ENCODE data around the gene FBXL15.

The FBXL15 gene

DNA sequence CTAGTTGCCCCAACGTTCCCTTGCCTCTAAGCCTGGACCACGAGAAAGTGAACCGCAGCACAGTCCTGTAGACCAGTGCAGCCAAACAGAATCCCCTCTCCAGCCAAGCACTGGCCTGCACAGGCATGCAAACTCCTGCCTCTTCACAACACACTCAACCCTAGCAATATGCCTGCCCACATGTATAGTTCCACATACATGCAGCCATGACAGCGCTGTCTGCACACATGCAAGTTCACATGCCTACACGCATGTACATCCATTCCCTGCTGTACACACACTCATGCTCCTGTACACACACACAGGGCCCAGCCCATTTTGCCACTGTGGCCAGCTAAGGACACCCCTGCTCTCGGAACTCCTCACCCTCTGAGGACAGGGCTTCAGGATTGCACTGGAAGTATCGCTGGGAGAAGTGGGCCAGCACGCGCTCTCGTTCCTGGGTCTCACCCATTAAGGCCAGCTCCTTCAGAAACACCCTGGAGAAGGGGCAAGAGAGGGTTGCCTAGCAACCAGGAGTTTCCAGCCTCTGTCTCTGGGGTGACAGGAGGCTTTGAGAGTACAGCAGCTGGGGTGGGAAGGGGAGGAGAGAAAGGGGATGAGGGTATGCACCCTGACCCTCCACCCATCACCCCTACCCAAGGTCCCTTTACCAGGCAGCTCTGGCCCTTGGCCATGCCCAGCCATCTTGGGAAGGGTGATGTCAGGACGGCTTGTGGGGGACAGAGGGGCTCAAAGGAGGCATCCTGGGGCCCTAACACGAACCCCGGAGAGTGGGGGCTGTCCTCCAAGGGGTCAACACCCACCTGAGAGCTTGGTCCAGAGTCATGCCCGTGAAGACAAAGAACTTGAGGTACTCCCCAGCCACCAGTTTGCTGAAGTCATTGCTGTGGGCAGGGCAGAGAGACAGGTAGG, 9.0 kb upstream of the FBXL15 start:
- no peak for DNase-seq

DNA sequence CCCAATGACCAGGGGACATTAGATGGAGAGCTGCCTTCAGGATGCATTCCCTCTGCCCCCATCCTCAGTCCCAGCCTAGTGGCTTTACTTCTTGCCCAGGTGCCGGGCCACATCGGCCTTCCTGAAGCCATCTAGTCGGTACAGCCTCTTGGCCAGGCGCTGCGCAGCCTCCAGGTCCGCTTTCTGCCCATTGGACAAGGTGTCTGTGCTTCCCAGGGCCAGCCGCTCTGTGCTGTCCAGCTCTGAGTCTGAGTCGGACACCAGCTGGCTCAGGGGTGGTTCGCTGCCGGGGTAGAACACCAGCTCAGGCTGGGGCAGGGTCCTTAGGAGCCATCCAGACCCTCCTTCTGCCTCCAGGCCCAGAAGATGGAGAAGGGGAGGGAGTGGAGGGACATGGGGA, 8.3 kb upstream of the FBXL15 start:
- DNase-seq, result no peak

DNA sequence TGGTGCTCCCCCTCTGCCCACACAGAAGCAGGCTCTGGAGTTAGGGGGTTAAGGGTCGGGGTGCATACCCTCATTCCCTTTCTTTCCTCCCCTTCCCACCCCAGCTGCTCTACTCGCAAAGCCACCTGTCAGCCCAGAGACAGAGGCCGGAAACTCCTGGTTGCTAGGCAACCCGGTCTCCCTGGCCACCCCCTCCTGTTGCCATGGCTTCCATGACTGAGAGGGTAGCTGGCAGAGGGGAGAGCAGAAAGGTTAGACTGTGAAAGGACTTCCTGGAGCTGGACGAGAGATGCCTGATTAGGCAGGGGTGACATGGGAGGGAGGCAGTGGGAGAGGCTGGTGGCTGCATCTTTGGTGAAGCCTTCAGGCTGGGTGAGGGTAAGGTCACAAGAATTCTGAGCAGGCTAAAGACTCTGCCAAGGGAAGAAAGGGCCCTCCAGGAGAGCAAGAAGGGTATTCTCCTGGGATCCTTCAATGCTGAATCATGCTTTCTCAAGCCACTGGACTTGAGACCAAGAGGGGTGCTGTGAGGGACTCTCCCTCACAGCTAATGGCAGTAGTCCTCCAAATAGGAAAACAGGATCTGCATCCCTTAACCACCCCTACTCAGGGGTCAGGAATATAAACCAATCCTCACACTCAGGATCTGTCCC, 7.5 kb upstream of the FBXL15 start:
- DNase-seq, result no peak

DNA sequence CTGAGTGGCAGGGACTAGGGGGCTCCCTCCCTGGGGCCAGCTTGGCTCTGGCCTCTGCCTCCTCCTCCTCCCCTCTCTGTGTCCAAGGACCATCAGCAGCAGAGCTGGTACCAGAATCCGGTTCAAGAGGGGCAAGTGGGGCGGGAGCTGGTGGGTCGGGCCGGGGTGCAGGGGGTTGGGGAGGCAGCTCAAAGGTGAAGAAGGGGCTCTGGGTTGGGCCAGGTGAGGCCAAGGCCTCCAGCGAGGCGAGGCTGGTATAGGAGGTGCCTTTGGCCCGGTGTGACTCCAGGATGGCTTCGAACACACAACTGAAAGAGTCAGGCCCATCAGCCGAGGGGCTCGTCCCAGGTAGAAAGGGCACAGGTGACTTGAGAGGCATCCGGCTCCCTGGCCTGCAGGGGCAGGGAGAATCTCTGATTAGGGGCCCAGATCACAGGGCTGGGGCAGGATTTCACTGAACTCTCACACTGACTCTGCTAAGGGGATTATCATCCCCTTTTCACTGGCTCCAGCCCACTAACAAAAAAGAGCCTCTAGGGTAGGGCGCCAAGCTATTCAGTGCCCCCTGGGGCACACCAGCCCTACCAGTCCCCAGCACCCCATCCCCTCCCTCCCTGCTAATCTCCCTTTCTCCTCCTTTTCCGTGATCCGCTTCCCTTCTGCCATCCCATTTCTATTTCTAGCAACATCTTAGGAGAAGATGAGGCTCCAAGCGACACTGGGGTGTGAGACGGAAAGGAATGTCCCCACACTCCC, 6.7 kb upstream of the FBXL15 start:
- no peak for DNase-seq

DNA sequence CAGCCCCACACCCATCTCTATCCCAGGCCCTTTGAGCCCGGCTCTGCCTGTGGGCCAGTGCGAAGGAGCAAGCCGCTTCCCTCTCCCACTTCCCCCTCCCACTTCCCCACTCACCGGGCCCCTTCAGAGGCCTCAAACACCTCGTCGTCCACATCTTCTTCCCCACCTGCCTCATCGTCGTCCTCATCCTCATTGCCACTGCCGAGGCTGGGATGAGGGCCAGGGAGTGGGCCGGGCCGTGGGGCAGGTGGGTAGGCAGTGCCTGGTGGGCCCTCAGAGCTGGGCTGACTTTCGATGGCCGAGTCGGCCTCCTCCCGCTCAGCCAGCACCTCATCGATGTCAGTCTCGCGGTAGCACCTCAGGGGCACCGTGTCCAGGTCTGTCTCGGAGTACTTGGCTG, 5.9 kb upstream of the FBXL15 start:
- DNase-seq, result no peak

DNA sequence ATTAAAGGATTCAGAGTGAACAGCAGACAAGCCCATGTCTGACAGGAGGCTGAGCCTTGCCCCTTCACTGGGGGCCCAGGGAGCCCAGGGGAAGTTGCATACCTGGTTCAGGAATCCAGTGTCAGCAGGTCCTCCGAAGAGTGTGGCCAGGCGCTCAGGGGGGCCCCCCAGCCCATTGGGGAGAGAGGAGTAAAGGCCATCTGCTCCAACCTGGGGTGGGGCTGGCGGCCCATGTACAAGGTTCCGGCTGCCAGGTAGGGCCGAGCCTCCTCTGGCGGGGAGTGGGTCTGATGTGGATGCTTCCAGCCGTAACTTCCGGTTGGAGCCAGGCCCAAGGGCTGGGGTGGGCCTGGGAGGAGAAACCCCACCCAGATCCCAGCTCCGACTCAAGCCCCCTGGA, 4.4 kb upstream of the FBXL15 start:
- no peak for DNase-seq

DNA sequence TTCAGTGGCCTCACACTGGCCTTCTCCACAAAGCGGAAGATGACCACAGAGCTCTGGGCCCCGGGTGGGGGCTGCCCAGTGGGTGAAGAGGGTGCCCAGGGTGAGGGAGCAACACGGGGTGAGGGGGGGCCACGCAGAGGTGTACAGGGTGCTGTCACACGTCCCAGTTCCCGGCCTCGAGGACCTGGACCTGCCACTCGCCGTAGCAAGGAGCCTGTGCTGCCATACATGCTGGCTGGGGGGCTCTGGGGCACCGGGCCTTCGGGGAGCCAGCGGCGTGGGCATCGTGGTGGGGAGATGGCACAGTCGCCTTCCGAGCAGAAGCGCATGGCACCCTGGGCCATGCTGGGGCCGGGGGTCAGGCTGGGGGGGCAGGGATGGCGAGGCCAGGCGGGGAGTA, 3.9 kb upstream of the FBXL15 start:
- no peak for DNase-seq

DNA sequence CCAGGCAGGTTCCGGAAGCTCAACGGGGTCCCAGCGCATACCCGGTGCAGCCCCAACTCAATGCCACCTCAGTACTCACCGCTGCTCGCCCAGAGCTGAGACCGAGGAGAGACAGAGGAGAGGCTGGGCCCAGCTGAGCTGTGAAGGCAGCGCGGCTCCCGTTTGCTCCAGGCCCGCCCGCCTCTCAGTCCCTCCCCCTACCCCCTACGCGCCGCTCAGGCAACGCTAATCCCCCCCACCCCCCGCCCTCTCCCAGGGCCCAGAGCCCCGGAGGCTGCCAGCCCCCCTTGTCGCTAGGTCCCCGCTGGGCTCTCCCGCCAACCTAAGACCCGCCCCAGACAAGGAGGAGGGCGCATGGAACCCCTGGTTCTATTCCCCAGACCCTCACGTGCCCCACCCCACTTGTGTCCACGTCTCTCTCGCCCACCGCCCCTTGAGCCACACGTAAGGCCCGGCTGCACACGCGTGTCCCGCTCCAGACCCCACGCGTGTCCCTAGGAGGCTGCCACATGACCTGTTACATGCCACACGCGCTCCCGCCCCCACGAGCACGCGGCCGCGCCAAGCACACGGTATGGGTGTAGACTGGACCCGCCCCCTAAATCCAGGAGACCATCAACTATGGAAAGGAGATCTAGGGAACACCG, 1.9 kb upstream of the FBXL15 start, which contains the start of gene PSD:
TSS of gene PSD (minus strand) at position 164 of the 647 bp plus-strand sequence. CDS start 1,747 bp downstream, outside the sequence.
- no peak for DNase-seq

DNA sequence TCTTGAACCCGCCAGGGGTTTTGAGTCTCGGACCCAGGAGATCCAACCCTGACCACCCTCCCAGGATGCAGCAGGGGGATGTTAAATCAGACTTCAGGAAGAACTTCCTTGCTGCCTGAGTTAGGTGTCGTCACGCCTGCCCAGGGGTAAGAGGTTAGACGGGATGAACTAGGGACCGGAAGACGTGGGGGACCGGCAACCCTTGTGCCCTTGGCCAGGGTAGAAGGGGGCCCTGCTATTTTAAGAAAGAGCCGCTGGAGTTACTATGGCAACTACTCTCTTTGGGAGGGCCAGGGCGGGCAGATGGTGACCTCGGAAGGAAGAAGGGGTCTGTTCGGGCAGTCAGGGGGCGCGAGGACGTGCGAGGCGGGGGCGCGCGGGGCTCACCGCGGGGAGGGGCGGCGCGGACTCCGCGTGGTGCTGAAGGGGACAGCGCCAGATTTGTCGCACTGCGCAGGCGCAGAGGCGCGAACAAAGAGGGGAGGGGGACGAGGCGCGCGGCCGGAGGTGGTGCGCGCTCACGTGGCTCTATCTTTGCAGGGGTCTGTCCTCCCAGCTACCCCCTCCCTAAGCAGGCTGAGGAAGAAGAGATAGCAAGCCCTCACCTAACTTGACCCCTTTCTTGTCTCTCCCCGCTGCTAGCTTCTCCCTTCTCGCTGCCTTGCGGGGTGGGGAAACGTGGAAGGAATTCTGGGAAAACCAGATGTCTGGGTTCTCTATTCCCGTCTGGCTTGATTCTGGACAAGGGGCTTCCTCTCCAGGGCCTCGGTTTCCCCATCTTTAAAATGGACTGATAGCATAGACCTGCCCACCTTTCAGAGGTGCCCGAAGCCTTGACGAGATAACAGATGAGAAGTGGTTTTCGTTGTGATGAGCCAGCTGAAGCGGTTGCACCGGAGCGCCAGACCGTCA, 1.1 kb upstream of the FBXL15 start:
- no peak for DNase-seq

DNA sequence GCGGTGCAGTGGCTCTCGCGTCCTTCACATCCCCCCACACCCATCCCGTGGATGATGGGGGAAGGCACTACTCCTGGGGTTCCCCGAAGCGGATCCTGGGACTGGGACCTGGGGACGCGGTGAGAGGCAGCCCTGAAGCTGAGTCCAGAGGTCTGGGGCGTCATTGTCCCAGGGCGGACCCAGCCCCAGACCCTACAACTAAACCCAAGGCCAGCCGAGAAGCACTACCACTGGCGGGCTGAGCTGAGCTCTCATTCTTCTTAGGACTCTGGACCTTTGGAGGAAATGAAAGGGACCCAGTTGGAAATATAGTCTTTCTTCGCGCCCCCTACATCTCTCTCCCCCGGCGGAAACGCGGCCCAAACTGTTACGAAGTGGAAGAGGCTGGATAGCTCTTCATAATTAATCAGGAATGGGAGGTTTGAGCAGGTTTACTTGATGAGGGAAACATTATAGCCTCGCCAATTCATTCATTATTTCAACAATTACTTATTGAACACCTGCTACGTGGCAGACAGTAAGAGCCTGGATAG, 389 bp upstream of the FBXL15 start:
- DNase-seq, result no peak

DNA sequence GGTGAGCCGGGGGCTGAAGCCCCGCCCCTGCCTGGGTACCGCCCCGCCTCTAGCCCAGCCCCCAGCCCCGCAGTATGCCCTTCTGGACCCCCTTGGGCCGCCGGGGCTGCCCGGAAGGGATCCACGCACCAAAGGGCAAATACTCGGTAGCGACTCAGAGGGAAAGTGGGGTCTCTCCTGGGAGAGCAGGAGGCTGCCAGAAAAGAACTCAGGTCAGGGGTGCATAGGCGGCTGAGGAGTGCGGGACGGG, 796 bp downstream of the FBXL15 start:
- DNase-seq, result no peak

DNA sequence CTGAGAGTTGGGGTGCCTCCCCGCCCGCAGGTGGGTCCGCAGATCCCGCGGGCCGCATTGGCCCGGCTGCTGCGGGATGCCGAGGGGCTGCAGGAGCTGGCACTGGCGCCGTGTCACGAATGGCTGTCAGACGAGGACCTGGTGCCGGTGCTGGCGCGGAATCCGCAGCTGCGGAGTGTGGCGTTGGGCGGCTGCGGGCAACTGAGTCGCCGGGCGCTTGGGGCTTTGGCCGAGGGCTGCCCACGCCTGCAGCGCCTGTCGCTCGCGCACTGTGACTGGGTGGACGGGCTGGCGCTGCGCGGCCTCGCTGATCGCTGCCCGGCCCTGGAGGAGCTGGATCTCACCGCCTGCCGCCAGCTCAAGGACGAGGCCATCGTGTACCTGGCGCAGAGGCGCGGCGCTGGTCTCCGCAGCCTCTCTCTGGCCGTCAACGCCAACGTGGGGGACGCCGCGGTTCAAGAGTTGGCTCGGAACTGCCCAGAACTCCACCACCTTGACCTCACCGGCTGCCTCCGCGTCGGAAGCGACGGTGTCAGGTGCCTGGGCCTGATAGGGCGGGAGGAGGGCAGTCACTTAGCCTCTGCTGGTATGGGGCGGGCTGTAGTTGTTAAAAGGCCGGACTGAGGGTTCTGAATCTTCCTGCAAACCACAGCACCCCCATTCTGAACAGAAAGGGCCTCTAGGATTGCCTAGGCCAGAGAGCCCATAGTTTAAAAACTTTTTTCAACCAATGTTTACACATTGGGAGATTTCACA, 1.3 kb downstream of the FBXL15 start:
- no peak for DNase-seq

DNA sequence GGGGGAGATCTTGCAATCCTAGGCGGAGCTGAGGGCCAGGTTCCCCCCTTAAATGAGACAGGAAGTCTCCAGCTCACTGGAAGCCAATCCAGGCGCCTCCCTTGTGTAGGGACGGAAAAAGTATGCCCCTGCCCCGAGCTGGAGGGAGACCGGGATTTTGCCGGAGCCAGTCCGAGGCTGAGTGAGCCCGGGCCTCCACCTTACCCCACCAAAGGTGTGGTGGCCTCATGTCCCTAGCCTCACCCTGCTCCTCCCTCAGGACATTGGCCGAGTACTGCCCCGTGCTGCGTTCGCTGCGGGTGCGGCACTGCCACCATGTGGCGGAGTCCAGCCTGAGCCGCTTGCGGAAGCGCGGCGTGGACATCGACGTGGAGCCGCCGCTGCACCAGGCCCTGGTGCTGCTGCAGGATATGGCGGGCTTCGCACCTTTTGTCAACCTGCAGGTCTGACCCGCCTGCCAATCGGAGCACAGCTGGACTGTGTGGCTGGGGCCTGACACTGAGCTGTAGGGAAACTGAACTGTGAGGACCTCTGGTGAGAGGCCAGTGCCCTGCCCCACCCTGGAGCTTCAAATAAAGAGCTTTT, 2.0 kb downstream of the FBXL15 start:
- no peak for DNase-seq

DNA sequence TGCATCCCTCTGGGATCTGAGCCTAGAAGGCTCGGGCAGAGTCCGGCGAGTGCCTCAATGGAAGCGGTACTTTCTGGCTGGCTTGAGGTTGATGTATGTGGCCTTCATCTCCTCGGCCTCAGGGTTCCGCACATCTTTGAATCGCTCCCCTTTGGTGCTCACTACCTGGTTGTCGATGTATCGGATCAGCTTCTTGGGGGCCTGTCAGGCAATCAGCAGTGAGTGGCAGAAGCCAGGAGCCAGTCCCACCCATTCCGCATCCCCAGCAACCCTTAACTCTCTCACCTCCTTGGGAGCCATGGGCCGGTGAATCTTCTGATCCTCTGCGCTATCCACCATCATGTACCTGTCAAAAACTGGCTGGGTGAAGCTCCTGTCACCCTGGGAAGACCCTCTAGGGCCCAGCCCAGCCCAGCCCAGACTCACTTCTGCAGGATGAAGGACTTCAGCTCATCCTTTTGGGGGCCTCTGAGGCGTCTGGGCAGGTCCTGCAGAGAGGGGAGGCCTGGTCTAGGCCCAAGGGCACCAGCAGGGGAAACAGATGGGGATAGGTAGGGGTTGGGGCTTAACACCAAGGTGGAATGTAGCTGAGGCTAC, 2.8 kb downstream of the FBXL15 start:
- DNase-seq, result no peak

DNA sequence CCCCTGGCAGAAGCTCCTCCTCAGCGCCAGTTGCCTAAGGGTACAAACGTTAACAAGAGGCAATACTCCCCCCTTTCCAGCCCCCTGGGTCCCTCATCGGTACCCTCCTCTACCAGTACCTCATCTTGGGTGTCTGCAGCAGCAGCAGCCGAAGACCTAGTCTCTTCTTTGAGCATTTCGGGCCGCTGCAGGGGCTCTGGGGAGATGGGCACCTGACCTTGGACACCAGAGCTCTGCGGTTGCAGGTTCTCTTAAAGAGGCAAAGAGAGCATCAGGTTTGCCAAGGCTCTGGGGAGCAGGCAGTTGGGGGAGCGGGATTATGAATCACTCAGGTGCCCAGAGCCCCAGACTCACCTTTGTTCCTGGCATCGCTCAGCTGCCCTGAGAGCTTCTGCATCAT, 3.5 kb downstream of the FBXL15 start:
- no peak for DNase-seq

DNA sequence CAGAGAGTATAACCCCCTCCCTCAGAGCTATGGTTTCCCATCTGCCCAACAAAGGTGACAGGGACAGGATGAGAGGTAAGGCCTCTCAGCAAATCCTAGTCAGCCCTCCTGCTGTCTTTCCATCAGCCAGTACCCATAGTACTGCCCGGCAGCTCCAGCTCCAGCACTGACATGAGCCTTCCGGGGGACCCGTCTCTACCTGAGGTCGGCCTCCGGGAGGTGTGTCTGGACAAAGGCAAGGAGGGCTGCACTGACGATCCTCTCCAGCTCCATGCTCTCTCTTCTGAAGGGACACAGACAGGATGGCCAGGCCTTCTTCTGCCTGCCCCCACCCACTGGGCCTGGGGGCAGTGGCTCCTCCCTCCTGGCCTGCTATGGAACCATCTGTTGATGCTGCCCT, 4.3 kb downstream of the FBXL15 start:
- DNase-seq, result no peak

DNA sequence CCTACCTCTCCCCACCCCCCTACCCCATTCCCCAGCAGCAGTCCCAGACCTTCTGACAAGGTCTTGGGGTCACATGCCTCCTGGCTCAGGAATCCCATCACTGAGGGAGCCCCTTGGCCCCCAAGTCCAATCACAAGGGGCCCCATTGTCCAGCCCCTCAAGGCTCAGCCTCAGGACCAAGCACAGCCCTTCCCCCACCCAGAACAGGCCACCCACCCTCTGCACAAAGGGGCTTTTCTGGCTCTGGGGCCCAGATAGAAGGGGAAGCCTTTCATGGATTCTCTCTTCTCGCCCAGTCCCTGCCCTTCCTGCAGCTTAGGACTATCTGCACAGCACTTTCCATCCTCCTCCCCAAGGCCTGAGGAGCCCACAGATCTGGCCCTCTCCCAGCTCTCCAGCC, 4.8 kb downstream of the FBXL15 start:
- no peak for DNase-seq

DNA sequence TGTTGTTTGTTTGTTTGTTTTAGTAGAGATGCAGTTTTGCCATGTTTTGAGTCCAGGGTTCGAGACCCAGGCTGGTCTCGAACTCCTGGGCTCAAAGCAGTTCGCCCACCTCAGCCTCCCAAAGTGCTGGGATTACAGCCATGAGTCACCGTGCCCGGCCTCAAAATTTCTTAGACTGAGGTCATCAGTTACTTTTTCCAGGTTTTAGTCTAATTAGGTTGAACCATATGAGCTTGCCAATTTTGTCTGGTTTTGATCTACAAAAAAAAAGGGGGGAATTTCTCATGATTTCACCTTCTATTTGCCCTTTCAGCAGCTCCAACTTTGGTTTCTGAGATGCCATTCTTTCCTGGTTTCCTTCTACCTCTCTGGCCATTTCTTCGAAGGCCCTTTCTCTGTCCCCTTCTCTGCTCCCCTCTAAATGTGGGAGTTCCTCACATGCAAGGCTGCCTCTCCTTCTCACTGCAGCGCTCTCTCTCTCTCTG, 6.2 kb downstream of the FBXL15 start:
- DNase-seq, result no peak

DNA sequence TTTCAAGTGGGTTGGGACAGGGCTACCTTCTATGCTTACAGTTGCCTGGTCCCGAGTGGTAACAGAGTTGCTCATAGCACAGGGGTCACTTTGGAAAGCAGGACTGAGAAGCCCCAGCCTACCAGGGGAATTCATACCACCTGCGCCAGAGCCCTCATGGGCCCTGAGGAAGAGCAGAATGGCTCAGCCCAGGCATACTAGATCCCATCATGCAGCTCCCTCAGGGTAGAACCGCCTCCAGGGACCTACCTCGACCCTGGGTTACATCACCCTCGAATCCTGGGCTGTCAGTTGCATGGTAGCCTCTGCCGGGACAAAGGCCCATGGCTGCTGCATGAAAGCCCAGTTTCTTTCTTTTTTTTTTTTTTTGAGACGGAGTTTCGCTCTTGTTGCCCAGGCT, 8.8 kb downstream of the FBXL15 start:
- DNase-seq, result no peak

DNA sequence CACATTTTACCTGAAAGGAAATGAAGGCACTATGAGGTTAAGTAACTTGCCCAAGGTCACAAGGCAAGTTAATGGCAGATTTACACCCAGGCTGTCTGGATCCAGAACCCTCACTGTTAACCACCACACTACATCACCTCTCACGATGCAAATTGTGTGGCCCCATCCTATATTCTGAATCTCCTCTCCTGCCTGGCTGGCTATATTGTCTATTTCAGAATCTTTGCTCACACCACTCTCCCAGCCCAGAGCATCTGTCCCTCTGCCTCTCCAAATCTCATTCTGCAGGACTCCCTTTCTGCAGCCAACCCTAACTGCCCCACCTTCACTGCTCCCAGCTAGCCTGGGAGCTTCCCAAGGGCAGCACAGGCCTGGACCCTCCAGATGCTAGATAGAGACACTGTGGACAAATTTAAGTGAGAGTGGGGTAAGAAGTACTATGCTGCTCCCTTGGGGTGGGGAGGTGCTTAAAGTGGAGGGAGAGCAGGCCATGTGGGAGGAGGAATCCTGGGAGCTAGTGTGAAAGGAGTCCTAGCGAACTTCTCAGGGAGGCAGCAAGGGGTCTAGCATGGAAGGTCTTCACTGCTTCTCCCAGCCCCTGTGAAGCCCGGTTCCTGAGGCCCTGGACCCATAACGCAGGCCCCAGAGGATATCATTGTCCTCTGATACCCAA, 11.0 kb downstream of the FBXL15 start:
- DNase-seq, result no peak
